Endothelial cell (in vitro differentiated cells): ENCODE data around the gene VAPB. TPM values are rescaled to one million over a fixed set of nuclear protein-coding genes. Genes with fewer than 3 reads are reported as not detected.

Source experiments
- DNase-seq: peaks from one replicate; pipeline ENCODE4 v3.0.0; 2021; ENCODE audit warnings: low spot score
- H3K27ac Mint-ChIP-seq: one replicate; pipeline ENCODE4 v1.8.0; 2021; ENCODE audit warnings: mixed read lengths, inconsistent platforms; ENCODE audit not compliant: unreplicated experiment
- H3K27me3 Mint-ChIP-seq: one replicate; pipeline ENCODE4 v1.8.0; 2021; ENCODE audit warnings: mild to moderate bottlenecking, moderate library complexity, mixed read lengths, inconsistent platforms; ENCODE audit not compliant: unreplicated experiment
- H3K36me3 Mint-ChIP-seq: one replicate; pipeline ENCODE4 v1.8.0; 2021; ENCODE audit warnings: mild to moderate bottlenecking, low read depth, mixed read lengths, inconsistent platforms; ENCODE audit not compliant: unreplicated experiment
- H3K4me1 Mint-ChIP-seq: one replicate; pipeline ENCODE4 v1.8.0; 2021; ENCODE audit warnings: mild to moderate bottlenecking, mixed read lengths, inconsistent platforms; ENCODE audit not compliant: unreplicated experiment
- H3K4me3 Mint-ChIP-seq: one replicate; pipeline ENCODE4 v1.8.0; 2021; ENCODE audit warnings: mild to moderate bottlenecking, mixed read lengths, inconsistent platforms; ENCODE audit not compliant: unreplicated experiment
- H3K9me3 Mint-ChIP-seq: one replicate; pipeline ENCODE4 v1.8.0; 2021; ENCODE audit warnings: mixed read lengths, inconsistent platforms; ENCODE audit not compliant: unreplicated experiment
- CTCF ChIP-seq: fragments of 200-600 bp; sonication (generic); IDR thresholded peaks from one replicate; pipeline ENCODE4 v1.5.0; 2021; ENCODE audit warnings: antibody characterized with exemption; ENCODE audit not compliant: unreplicated experiment
- total RNA-seq: library from RNA; stranded (reverse); fragmentation: NEBNext Ultra II Directional; extraction: Animal tissue kit (Norgen Biotek cat#: 25700); gene quantifications from one replicate; pipeline ENCODE4 v1.2.1, GENCODE V29; 2021; ENCODE audit not compliant: unreplicated experiment

The VAPB gene
- total RNA-seq, 1 donor from 2014 or later = 55.5 TPM

GRCh38 chr20:58494923-58495622 is 106.0 kb downstream of the VAPB start:
- Mint-ChIP-seq H3K4me1 (no peaks in the 10 kb centered on the region), H3K27me3 (peaks cover 10% of the 10 kb centered on the region), H3K4me3 (no peak overlapping the region), H3K36me3 (peaks cover 3% of the 10 kb centered on the region), H3K27ac (no peak overlapping the region), H3K9me3 (no peaks in the 10 kb centered on the region)
- no peak for TF ChIP-seq CTCF
- no peak for DNase-seq

GRCh38 chr20:58495623-58496428 is 106.8 kb downstream of the VAPB start:
- Mint-ChIP-seq H3K9me3 (no peaks in the 10 kb centered on the region), H3K27ac (no peak overlapping the region), H3K4me1 (no peaks in the 10 kb centered on the region), H3K4me3 (no peak overlapping the region), H3K36me3 (peaks cover 3% of the 10 kb centered on the region), H3K27me3 (peaks cover 12% of the 10 kb centered on the region)
- TF ChIP-seq CTCF = no peak
- DNase-seq = no peak

GRCh38 chr20:58496429-58496769 is 107.4 kb downstream of the VAPB start:
- H3K36me3 Mint-ChIP-seq = peaks cover 3% of the 10 kb centered on the region
- peaks cover 12% of the 10 kb centered on the region for H3K27me3 Mint-ChIP-seq
- TF ChIP-seq CTCF = no peak
- DNase-seq = no peak
- H3K4me1 Mint-ChIP-seq = no peaks in the 10 kb centered on the region
- no peak overlapping the region for H3K4me3 Mint-ChIP-seq
- no peaks in the 10 kb centered on the region for H3K9me3 Mint-ChIP-seq
- no peak overlapping the region for H3K27ac Mint-ChIP-seq

GRCh38 chr20:58497076-58497641 is 108.1 kb downstream of the VAPB start:
- Mint-ChIP-seq H3K4me1 (no peaks in the 10 kb centered on the region), H3K9me3 (no peaks in the 10 kb centered on the region), H3K27ac (no peak overlapping the region), H3K4me3 (no peak overlapping the region), H3K27me3 (peaks cover 16% of the 10 kb centered on the region), H3K36me3 (peaks cover 3% of the 10 kb centered on the region)
- DNase-seq = no peak
- TF ChIP-seq CTCF = no peak
